DMS79 (cell line): ENCODE results near the gene GRM5.
"Not testable (repeated sequence)": the region's sequence is repeated elsewhere in the genome, so short reads cannot be mapped to it uniquely, and the experiment has no call there.

Experiments
- DNase-seq: peaks from one replicate; lab custom pipeline; 2025; lab: John Stamatoyannopoulos, UW

GRM5 gene

DNA sequence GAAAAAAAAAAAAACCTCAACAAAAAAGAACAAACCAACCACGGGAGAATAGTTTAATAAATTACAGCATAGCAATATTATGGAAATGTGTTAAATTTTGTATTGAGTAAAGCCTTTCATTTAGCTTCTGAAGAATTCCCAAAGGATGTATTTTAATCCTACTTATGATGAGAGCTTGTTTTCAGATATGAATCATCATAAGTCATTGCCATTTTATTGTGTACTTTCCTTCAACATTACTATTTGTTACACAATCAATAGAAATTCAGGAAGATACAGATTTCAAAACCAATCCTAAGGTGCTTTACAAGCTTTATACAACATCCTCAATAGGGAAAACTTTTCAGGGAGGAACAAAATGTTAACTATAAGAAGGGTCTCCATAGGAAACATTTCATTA, 527.7 kb downstream of the GRM5 start:
- no peak for DNase-seq

DNA sequence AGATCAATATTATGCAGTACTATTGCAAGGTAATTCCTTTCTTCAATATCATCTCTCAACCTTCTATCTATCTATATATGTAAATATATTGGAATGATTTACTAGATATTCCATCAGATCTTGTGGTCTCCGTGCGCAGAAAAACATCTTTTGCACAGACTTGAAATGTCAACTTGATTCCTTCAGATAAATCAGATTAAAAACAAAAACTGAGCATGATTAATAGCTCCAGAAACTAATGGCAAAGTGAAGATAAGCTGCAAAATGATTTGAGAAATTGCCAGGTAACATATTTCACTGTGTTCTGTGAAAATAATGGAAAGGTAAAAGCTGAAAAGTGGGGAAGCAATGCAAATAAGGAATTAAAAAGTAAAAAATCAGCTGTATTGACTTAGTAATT, 528.2 kb downstream of the GRM5 start:
- DNase-seq: no peak

DNA sequence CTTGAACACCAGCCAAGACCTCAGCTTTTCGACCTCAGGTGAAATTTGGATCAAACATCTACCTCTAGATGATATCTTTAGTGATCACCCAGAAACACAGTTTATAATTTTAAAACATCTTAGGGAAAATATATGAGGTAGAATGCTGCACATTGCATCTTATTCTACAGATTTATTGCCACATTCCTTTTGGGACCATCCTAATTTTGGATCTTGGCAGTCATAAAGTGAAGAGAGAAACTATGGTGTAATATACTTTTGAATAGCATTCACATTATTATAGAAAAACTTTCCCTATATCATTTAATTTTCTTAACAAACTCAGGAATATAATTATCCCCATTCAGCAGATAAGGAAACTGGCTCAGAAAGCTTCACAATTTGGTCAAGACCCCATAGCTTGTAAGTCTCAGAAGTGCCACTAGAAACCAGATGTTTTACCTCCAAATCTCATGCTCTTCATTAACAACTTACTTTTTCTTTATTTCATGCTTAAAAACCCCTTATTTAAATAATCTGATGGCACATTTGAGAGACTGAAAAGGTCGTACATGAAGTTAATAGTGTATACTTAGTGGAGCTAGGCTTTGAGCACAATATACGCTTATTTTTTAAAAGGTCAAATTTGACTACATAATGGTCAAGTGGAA, 529.0 kb downstream of the GRM5 start:
- no peak for DNase-seq

DNA sequence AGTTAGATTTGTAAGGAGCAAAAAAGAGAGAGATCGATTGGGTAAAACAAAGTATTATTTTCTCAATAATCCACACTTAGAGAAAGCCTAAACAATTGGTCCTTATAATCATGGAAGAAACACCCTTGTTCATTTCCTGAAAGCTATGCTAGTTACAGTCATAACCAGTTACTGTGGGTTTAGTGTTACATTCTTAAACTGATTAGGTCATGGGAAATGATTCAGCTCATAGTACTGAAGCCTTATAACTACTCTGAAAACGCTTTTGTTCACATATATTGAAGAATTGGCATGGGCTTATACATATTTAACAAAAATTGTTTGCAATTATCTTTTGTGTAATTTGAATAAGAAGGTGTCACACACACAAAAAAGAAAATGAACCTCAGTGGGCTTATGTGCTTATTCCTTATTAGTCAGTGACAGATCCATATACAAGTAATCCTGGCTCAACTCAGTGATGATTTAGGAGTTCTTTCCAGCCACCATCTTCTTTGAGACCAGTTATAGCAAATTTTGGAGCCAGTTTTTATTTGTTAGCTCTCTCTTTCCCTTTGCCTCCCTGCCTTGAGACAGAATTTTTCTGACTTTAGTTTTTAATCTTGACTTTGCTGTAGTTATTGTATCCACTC, 529.8 kb downstream of the GRM5 start:
- no peak for DNase-seq

DNA sequence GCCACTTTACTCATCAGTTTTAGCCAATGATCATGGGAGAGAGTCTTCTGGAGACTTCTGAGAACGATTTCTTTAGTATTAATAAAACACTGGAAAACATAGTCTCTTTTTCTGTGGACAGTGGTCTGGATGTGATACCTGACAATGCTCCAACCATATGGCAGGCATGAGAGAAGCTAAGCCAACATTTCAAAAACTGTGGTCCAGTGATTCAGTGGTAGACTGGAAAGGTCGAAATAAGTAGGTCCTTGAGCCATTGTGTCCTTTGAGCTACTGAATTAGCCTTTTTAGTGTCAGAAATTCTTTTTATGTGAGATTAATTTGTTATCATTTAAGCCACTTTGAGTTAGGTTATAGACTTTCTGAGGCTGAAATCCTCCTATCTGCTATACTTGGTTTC, 530.5 kb downstream of the GRM5 start:
- no peak for DNase-seq

DNA sequence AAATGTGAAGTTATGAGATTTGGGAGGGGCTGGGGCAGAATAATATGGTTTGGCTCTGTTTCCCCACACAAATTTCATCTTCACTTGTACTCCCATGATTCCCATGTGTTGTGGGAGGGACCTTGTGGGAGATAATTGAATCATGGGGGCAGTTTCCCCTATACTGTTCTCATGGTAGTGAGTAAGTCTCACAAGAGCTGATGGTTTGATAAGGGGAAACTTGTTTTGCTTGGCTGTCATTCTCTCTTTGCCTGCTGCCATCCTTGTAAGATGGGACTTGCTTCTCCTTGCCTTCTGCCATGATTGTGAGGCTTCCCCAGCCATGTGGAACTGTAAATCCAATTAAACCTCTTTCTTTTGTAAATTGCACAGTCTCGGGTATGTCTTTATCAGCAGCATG, 531.1 kb downstream of the GRM5 start:
- not testable (repeated sequence) for DNase-seq

DNA sequence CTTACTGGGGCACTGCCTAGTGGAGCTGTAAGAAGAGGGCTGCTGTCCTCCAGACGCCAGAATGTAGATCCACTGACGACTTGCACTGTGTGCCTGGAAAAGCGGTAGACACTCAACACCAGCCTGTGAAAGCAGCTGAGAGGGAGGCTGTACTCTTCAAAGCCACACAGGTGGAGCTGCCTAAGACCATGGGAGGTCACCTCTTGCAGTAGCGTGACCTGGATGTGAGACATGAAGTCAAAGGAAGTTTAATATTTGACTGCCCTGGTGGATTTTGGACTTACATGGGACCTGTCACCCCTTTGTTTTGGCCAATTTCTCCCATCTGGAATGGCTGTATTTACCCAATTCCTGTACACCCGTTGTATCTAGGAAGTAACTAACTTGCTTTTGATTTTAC, 531.6 kb downstream of the GRM5 start:
- no peak for DNase-seq

DNA sequence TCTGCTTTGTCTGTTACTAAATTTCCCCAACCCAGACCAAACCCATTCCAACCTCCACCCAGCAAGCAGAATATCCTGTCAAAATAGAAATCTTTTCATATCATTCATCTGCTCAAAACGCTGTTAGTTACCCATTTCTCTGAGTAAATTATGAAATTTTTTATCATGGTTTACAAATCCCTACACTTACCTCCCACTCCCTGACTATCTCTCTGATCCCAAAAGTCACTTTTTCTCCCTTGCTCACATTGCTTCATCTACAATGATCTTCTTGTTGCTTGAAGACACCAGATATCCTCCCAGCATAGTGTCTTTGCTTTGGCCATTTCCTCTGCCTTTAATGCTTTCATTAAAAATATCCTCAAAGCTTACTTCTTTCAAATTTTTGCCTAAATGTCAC, 532.8 kb downstream of the GRM5 start:
- DNase-seq: no peak

DNA sequence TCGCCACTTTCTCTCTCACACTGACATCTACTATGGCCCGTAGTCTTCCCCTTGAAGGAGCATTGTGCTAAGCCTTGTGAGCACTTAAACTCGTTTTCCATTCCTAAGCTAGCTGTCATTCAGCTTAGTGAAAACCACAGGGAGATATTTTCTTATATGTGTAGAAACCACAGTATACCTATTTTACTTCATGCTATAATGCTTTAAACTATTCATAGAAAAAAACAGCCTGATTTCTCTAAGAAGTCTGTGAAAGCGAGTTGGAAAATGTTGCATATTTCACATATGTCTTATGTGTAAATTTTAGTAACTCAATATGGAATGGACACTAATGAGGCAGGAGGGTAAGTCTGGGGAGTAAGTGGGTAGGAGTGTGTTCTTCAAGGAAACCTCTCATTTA, 534.0 kb downstream of the GRM5 start:
- no peak for DNase-seq

DNA sequence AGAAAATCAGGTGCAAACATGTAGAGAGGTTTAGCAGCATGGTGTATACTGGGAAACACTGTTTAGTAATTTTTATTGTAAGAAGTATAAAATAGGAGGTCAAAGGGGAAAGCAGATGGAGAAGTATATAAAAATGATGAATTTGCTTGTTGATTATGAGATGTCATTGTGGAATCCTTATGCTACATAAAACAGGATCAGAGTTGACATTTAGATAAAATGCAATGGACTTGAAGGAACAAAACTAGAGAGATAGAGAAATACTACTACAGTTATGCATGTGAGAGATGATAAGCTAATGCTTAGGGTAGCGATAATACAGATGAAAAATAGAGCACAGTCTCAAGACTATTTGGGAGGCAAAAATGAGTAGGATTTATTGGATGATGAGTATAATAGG, 536.4 kb downstream of the GRM5 start:
- no peak for DNase-seq

DNA sequence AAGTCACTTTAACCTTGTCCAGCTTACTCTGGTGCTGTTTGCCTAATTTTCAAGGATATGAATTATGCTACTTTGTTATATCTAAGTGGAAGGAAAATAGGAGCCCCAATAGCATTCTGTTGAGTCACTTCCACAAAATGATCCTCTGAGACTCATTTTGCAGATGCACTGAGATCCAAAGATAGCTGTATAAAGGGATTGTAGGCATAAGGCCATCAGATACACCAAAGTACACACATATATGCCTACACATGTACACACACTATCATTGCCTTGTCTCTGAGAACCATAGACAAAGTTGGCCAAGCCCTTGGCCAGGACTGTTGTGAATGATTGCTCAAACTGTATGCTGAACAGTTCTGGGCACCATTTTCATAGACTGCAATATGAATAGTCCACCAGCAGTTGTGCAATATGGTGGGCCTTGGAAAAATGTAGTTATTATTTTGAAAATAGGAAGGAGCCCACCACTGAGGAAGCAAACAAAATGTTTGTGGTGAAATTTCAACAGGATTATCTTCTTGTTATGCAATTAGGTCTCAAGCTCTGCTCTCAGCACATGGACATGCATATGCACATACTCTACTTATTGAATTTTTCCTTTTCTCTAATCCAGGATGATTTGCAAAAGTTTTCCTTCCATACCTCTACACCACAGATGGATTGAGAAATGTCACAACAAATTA, 542.3 kb downstream of the GRM5 start:
- DNase-seq: no peak

DNA sequence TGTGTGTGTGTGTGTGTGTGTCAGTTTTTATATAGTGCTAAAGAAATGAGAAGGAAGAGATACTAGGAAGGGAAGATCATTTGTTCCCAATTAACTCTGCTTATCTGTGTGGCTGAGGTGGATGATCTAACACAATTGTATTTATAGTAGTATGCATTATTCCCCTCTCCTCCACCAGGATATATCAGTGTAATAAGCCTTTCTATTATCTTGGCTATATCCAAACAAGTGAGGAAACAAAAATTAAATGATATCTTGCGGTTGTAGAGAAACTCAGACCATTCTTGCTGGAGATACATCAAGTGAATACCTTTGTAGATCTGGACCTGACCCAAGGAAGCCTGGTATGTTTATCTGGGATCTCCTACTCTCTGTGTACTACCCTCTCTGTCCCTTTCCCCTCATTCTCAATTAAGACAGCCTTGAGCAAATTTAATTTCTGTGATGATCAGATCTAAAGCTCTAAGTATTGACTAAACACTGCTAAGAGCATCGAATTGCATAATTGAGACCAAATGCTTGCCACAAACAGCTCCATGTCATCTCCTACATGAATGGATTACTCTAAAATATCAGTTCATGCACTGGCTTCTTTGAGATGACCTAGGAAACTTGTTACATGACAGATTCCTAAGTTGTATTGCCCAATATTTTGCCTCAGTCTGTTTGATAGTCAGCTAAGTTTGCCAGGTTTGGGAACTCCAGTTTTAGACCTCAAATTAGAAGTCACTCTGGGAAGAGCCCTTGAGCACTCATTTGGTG, 543.0 kb downstream of the GRM5 start:
- no peak for DNase-seq

DNA sequence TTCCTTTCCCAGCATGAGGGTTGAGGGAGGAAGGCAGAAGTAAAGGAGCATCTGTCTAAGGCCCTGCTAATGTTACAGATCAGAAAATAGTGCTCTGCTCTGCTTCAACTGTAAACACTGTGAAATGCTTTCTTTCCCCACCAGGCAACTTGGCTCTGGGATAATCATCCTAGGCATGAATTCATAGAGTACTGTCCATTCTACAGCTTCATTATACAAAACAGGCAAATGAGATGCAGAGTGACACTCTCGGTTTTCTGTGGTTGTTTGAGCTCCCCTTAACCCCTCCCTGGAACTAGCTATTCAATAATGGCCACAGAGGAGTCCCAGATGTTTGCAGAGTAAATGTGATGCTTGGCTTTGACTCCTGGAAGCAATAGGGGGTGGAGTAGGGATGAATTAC, 544.0 kb downstream of the GRM5 start:
- DNase-seq: no peak

DNA sequence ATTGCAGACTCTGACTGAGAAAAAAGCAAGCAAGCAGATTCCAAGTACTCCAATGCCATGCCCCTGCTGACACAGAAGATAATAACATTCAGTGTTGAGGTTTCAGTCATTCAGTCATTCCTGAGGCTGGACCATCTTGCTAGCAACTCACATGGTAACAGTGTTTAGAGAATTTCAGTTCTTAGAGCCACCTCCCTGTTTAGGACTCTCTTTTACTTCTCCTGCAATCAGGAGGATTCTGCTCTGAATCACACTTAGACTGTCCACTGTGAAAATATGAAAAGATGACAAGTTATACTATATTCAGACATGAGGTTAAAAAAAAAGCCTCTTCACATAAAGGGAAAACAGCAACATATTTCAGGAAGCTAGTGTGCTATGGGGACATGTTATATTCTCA, 544.4 kb downstream of the GRM5 start:
- no peak for DNase-seq

DNA sequence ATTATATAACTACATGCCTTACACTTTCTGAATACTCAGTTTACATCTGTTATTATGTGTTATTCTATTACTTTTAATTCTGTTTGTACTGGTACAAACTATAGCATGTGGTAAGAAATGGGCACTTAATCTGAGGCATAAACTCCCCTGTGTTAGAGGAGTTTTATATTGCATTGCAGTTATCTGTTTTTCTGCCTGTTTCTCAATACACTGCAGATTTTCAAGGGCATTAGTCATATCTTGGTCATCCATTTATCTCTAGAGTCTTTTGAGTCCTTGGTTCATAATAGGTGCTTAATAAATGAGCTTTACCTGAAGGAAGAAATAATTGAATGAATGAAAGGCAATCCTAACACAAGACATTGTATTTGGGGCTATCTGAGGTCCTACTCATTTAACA, 545.4 kb downstream of the GRM5 start:
- no peak for DNase-seq

DNA sequence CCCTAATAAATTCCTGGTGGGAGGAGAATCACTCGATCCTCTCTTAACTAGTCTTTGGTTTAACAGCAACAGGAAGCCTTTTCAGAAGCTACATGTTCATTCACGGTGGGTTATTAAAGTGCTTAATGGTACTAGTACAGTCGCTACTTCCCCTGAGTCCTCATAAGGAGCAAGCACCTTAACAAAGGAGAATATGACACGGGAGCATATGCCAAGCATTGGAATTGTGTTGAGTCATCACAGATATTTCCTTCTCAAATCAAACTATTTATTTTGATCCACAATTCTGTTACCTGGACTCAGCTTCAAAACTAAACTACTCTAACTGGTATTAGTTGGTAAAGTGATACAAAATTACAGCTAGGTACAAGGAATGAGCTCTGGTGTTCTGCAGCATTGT, 550.8 kb downstream of the GRM5 start:
- no peak for DNase-seq

DNA sequence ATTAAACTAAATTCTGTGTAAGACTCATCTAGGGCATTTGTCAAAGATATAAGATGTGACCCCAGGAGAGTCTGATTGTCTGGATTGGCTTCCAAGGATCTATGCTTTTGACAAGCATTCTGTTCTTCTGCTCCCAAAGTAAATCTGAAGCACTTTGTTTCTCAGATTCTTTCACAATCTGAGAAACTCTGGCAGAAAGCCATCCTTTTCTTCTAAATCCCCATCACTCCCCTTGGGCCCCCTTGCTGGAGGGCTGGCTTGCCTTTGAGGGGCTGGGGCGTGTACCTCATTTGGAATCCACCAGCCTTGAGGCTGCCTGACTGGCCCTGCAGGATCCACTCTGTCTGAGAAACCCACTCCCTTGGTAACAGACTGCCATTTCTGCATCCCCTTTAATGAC, 554.8 kb downstream of the GRM5 start:
- DNase-seq: no peak

DNA sequence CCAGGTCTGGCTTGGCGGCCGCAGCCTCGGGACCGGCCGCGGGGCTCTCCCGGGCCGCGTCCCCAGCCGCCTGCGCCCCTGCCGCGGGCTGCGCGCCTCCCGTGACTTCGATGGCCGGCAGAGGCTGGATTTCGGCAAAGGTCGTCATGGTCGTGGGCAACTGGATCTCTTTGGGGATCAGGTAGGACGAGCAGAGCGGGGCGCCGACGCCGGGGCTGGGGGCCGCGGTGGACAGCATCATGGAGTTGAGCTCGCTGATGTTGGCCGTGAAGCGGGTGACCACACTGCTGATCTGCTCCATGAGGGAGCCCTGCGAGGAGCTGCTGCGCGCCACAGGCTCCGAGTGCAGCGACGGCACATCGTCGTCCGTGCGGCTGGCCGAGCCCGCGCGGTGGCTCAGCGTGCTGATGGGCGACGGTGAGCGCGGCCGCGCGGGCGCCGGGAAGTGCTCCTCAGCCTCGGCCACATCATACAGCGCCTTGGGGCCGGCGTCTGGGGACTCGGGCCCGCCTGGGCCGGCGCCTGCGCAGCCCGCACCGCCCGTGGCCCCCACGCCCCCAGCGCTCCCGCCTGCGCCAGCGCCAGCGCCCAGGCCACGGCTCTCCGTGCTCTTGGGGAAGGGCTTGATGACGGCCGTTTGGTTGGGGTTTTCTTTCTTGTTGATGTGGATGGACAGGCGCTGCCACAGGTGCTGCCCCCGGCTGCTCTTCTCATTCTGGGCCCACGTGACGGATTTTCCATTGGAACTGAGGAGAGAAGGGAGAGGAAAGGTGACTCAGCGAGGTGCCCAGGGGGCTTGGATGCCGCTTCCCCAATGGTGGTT, 556.8 kb downstream of the GRM5 start:
- no peak for DNase-seq

DNA sequence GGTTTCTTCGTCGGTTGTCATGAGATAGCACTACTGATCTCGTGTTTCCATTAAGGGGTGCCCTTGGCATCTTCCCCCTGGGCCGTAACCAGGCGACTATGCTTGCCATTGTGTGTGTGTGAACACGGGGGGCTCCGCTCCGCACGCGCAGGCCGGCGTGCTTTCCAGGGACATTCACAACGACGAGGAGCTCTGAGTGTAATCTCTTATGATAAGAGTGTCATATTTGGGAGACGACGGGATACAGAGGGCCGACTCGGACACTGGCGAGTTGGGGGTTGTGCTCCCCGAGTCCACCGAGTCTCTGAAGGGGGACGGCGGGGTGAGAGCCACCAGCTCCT, 557.4 kb downstream of the GRM5 start:
- no peak for DNase-seq

DNA sequence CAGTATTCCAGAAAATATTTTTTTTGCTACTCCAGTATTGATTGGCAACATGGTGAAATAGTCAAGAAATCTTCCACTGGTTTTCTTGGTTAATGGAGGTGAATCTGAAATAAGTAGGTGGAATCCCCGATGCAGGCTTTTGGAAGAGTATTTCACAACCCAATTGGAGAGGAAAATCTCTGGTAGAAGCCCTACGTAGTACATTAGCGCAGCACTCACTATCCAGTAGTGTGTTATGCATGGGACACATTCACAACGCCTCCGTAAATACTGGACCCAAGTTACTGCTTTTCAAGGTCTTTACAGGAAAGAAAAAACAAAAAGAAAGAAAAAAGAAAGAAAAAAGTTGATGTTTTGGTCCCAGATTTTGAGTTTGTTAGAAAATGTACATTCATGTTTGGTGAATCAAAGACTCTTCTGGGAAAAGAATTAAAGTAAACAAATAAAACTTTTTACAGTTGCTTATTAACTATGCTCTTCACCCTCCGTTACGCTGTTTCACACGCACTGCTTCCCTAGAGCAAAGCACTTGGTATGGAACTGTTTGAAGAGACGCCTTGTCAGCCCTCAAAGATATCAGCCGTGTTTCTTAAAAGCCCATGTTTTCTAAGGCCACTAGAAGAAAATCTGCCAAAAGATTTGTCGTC, 557.9 kb downstream of the GRM5 start:
- DNase-seq: no peak

DNA sequence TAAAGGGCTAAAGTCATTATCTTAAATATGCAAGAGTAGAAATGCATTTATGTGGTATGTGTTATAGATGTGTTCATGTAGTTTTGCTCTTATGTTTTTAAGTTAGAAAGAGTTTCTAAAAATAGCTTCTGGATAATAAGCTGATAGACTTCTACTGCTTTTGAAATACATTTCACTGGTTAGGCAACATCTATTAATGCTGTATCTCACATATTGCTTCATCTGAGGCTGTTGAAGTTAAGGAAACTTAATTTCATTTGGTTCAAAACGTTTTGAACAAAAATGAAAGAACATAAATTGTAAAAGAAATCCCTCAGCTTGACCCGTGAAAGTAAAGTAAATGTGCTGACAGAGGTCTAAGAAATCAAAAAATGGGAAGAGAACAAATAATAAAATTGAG, 564.2 kb downstream of the GRM5 start:
- DNase-seq: no peak

DNA sequence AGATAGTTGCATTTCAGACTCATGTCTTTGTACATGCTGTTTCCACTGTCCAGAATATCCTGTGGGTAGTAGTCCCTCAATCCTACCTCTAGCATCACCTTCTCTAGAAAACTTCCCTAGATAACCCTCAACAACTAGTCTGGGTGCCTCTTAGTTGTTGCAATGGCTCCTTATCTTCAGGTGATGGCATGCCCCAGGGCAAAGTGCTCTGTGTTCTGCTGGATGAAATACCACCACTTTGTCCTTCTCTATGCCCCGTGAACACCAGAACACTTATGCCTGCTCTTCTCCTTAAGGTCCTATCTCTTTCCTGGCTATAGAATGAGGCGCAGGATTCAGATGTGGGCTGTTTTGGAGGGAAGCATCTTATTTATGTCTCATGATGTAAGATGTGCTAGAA, 569.9 kb downstream of the GRM5 start:
- DNase-seq: no peak
